Measurements from ENCODE around the gene TMEM121.

The TMEM121 gene

DNA sequence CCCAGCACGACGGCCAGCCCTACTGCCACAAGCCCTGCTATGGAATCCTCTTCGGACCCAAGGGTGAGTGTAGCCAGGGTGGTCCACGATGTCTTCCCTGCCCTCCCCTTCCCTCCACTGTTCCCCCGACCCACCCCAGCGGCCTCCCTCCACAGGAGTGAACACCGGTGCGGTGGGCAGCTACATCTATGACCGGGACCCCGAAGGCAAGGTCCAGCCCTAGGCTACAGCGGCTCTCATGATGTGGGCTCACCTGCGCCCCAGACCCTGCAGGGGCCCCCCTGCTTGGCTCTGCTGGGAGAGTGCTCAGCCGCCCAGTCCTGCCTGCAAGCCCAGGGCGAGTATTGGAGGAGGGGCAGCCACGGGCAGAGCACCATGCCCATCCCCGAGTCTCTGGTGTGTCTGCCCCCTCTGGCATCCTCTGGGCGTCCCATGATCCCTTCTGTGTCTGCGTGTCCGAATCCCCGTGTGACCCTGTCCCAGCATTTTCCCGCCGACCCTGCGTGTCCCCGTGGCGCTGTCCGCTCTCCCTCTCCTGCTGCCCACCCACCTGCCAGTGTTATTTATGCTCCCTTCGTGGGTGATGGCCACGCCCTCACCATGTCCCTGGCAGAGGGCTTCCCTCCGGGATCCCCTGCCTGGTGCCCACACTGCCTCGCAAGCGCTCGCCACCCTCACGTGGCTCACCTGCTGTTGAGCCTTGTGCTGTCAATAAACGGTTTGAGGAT is 46.8 kb upstream of the TMEM121 start:
- TF ChIP-seq, protein P1, sequence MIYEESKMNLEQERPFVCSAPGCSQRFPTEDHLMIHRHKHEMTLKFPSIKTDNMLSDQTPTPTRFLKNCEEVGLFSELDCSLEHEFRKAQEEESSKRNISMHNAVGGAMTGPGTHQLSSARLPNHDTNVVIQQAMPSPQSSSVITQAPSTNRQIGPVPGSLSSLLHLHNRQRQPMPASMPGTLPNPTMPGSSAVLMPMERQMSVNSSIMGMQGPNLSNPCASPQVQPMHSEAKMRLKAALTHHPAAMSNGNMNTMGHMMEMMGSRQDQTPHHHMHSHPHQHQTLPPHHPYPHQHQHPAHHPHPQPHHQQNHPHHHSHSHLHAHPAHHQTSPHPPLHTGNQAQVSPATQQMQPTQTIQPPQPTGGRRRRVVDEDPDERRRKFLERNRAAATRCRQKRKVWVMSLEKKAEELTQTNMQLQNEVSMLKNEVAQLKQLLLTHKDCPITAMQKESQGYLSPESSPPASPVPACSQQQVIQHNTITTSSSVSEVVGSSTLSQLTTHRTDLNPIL (CRISPR knock-in tag; IDR thresholded peaks at IDR 0.05; ENCODE audit: low read depth) = no peak
- TF ChIP-seq, protein P2, sequence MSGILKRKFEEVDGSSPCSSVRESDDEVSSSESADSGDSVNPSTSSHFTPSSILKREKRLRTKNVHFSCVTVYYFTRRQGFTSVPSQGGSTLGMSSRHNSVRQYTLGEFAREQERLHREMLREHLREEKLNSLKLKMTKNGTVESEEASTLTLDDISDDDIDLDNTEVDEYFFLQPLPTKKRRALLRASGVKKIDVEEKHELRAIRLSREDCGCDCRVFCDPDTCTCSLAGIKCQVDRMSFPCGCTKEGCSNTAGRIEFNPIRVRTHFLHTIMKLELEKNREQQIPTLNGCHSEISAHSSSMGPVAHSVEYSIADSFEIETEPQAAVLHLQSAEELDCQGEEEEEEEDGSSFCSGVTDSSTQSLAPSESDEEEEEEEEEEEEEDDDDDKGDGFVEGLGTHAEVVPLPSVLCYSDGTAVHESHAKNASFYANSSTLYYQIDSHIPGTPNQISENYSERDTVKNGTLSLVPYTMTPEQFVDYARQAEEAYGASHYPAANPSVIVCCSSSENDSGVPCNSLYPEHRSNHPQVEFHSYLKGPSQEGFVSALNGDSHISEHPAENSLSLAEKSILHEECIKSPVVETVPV (CRISPR knock-in tag; IDR thresholded peaks at IDR 0.05) = no peak
- no peak for TF ChIP-seq ZNF565 (CRISPR knock-in tag; conservative IDR thresholded peaks at IDR 0.05; ENCODE audit: low read depth)
- TF ChIP-seq ISL1 (CRISPR knock-in tag; IDR thresholded peaks at IDR 0.05) = no peak
- TF ChIP-seq CSDC2 (CRISPR knock-in tag; IDR thresholded peaks at IDR 0.05) = no peak
- TF ChIP-seq, protein P3, sequence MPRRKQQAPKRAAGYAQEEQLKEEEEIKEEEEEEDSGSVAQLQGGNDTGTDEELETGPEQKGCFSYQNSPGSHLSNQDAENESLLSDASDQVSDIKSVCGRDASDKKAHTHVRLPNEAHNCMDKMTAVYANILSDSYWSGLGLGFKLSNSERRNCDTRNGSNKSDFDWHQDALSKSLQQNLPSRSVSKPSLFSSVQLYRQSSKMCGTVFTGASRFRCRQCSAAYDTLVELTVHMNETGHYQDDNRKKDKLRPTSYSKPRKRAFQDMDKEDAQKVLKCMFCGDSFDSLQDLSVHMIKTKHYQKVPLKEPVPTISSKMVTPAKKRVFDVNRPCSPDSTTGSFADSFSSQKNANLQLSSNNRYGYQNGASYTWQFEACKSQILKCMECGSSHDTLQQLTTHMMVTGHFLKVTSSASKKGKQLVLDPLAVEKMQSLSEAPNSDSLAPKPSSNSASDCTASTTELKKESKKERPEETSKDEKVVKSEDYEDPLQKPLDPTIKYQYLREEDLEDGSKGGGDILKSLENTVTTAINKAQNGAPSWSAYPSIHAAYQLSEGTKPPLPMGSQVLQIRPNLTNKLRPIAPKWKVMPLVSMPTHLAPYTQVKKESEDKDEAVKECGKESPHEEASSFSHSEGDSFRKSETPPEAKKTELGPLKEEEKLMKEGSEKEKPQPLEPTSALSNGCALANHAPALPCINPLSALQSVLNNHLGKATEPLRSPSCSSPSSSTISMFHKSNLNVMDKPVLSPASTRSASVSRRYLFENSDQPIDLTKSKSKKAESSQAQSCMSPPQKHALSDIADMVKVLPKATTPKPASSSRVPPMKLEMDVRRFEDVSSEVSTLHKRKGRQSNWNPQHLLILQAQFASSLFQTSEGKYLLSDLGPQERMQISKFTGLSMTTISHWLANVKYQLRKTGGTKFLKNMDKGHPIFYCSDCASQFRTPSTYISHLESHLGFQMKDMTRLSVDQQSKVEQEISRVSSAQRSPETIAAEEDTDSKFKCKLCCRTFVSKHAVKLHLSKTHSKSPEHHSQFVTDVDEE (CRISPR knock-in tag; IDR thresholded peaks at IDR 0.05) = no peak
- TF ChIP-seq SNAI2 (CRISPR knock-in tag; IDR thresholded peaks at IDR 0.05) = no peak
- no peak for TF ChIP-seq ZC3H10 (CRISPR knock-in tag; IDR thresholded peaks at IDR 0.05)
- TF ChIP-seq, protein P4, sequence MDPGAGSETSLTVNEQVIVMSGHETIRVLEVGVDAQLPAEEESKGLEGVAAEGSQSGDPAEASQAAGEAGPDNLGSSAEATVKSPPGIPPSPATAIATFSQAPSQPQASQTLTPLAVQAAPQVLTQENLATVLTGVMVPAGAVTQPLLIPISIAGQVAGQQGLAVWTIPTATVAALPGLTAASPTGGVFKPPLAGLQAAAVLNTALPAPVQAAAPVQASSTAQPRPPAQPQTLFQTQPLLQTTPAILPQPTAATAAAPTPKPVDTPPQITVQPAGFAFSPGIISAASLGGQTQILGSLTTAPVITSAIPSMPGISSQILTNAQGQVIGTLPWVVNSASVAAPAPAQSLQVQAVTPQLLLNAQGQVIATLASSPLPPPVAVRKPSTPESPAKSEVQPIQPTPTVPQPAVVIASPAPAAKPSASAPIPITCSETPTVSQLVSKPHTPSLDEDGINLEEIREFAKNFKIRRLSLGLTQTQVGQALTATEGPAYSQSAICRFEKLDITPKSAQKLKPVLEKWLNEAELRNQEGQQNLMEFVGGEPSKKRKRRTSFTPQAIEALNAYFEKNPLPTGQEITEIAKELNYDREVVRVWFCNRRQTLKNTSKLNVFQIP (CRISPR knock-in tag; IDR thresholded peaks at IDR 0.05; ENCODE audit: borderline replicate concordance, low read depth) = no peak
- no peak for TF ChIP-seq PPARA (CRISPR knock-in tag; IDR thresholded peaks at IDR 0.05; ENCODE audit: borderline replicate concordance)
- TF ChIP-seq RARB (CRISPR knock-in tag; IDR thresholded peaks at IDR 0.05) = no peak
- no peak for TF ChIP-seq TOX (CRISPR knock-in tag; IDR thresholded peaks at IDR 0.05; ENCODE audit: borderline replicate concordance)
- TF ChIP-seq PATZ1 (CRISPR knock-in tag; IDR thresholded peaks at IDR 0.05; ENCODE audit: borderline replicate concordance) = no peak
- TF ChIP-seq ESRRG (CRISPR knock-in tag; IDR thresholded peaks at IDR 0.05) = no peak
- no peak for TF ChIP-seq OSR1 (CRISPR knock-in tag; IDR thresholded peaks at IDR 0.05)
- TF ChIP-seq BACH2 (CRISPR knock-in tag; IDR thresholded peaks at IDR 0.05; ENCODE audit: borderline replicate concordance) = no peak
- TF ChIP-seq ZNF70 (CRISPR knock-in tag; IDR thresholded peaks at IDR 0.05) = no peak
- no peak for TF ChIP-seq TCF4 (CRISPR knock-in tag; IDR thresholded peaks at IDR 0.05; ENCODE audit: borderline replicate concordance)
- no peak for TF ChIP-seq ZFP30 (CRISPR knock-in tag; IDR thresholded peaks at IDR 0.05)
- TF ChIP-seq ZFP3 (CRISPR knock-in tag; IDR thresholded peaks at IDR 0.05) = no peak
- no peak for ATAC-seq

DNA sequence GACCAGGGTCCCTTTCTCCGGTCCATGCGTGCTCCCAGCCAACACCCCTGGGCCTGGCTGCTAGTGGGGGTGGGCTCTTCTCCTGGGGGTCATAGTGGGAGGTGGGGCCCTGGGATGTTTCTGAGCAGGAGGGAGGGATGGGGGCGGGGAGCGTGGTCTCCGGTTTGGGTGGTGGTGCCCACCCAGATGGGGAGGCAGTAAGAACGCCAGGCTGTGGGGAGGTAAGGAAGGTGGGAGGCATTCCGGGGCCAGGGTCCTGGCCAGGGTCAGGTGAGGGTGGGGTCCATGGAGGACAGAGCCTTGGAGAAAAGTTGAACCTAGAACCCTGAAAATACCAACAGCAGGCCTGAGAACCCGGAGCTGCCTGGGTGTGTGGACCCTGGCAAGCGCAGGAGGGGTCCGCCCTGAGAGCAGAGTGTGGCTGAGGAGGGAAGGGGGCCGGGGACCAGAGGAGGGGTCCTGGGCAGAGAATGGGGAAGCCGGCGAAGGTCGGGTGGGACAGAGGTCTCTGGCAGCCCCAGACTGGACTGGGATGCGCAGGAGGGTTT is 46.1 kb upstream of the TMEM121 start:
- ATAC-seq = no peak
- TF ChIP-seq ZNF565 (CRISPR knock-in tag; conservative IDR thresholded peaks at IDR 0.05; ENCODE audit: low read depth) (no peak), ZNF8 (CRISPR knock-in tag; IDR thresholded peaks at IDR 0.05) (no peak), PATZ1 (CRISPR knock-in tag; IDR thresholded peaks at IDR 0.05; ENCODE audit: borderline replicate concordance) (no peak), ZNF70 (CRISPR knock-in tag; IDR thresholded peaks at IDR 0.05) (no peak), ZFP3 (CRISPR knock-in tag; IDR thresholded peaks at IDR 0.05) (no peak), BACH2 (CRISPR knock-in tag; IDR thresholded peaks at IDR 0.05; ENCODE audit: borderline replicate concordance) (no peak), GLIS3 (CRISPR knock-in tag; IDR thresholded peaks at IDR 0.05) (no peak), ZFP30 (CRISPR knock-in tag; IDR thresholded peaks at IDR 0.05) (no peak), SNAI2 (CRISPR knock-in tag; IDR thresholded peaks at IDR 0.05) (no peak), PPARA (CRISPR knock-in tag; IDR thresholded peaks at IDR 0.05; ENCODE audit: borderline replicate concordance) (no peak), ISL1 (CRISPR knock-in tag; IDR thresholded peaks at IDR 0.05) (no peak), TOX (CRISPR knock-in tag; IDR thresholded peaks at IDR 0.05; ENCODE audit: borderline replicate concordance) (no peak), OSR1 (CRISPR knock-in tag; IDR thresholded peaks at IDR 0.05) (no peak), CSDC2 (CRISPR knock-in tag; IDR thresholded peaks at IDR 0.05) (no peak), RARB (CRISPR knock-in tag; IDR thresholded peaks at IDR 0.05) (no peak)
- TF ChIP-seq, protein P4 (CRISPR knock-in tag; IDR thresholded peaks at IDR 0.05; ENCODE audit: borderline replicate concordance, low read depth) = no peak
- TF ChIP-seq, protein P1 (CRISPR knock-in tag; IDR thresholded peaks at IDR 0.05; ENCODE audit: low read depth) = no peak
